Measurements from ENCODE around the gene PARL. TPM values are rescaled to one million over a fixed set of nuclear protein-coding genes. Genes with fewer than 3 reads are reported as not detected.

The PARL gene
- total RNA-seq, 1 donor from 2014 or later, result 36.6 TPM

DNA sequence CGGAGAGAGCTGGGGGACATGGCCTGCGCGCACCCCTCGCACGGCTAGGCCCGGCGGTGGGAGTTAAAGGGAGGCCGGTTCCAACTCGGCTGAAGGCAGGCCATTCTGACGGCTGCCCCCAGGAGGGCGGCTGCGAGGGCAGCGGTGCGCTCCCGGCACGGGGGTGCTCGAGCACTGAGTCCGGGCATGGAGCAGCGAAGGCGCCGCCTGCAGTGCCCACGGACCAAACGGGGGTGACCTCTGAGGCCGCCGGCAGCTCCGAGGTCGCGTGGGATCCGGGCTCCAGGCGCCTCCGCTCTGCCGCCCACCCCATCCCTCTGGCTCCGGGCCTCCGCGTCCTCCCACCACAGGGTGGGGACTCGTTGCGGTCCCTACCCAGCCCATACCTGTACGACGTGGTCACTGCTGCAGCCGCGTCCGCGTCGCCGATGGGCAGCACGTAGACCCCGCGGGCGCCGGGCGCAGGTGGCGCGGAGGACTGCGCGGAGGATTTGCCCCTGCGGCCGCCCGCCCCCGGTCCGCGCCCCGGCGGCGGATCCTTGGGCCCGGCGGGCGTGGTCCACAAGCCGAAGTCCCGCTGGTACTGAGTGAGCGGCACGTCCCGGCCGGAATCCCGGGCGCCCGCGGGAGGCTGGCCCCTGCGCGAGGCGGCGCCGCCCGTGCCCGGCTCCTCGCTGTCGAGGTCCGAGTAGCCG lies 59.8 kb downstream of the PARL start:
- no peaks in the 10 kb centered on the region for H3K27me3 ChIP-seq
- DNase-seq (ENCODE audit: extremely low spot score in 2 of 2), result no peak
- H3K27ac ChIP-seq, result no peak overlapping the region
- peaks cover 0 to 3% of the 10 kb centered on the region in 2 donors for H3K36me3 ChIP-seq
- TF ChIP-seq, protein P1, sequence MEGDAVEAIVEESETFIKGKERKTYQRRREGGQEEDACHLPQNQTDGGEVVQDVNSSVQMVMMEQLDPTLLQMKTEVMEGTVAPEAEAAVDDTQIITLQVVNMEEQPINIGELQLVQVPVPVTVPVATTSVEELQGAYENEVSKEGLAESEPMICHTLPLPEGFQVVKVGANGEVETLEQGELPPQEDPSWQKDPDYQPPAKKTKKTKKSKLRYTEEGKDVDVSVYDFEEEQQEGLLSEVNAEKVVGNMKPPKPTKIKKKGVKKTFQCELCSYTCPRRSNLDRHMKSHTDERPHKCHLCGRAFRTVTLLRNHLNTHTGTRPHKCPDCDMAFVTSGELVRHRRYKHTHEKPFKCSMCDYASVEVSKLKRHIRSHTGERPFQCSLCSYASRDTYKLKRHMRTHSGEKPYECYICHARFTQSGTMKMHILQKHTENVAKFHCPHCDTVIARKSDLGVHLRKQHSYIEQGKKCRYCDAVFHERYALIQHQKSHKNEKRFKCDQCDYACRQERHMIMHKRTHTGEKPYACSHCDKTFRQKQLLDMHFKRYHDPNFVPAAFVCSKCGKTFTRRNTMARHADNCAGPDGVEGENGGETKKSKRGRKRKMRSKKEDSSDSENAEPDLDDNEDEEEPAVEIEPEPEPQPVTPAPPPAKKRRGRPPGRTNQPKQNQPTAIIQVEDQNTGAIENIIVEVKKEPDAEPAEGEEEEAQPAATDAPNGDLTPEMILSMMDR (IDR thresholded peaks at IDR 0.05), result no peak
- TF ChIP-seq POLR2AphosphoS5 (IDR thresholded peaks at IDR 0.05; ENCODE audit: insufficient read depth in 1 of 2, low read depth in 1 of 2) (no peak), POLR2A (IDR thresholded peaks at IDR 0.05) (no peak)
- intact Hi-C loops (cut with DNase I), result no loop called here
- no peaks in the 10 kb centered on the region for H3K9me3 ChIP-seq
- peaks cover 22% of the 10 kb centered on the region for H3K4me1 ChIP-seq
- peak overlapping the region; percentile 53 to 57 for H3K4me3 ChIP-seq

GRCh38 chr3:183823963-183824362 lies 60.7 kb downstream of the PARL start:
- no peaks in the 10 kb centered on the region for H3K36me3 ChIP-seq
- peaks cover 22% of the 10 kb centered on the region for H3K4me1 ChIP-seq
- H3K9me3 ChIP-seq, result no peaks in the 10 kb centered on the region
- no peak for DNase-seq (ENCODE audit: extremely low spot score in 2 of 2)
- H3K27me3 ChIP-seq, result no peaks in the 10 kb centered on the region
- no peak overlapping the region for H3K4me3 ChIP-seq
- TF ChIP-seq, protein P1 (IDR thresholded peaks at IDR 0.05), result no peak
- no peak for TF ChIP-seq POLR2A (IDR thresholded peaks at IDR 0.05)
- TF ChIP-seq POLR2AphosphoS5 (IDR thresholded peaks at IDR 0.05; ENCODE audit: insufficient read depth in 1 of 2, low read depth in 1 of 2), result no peak
- no peak overlapping the region for H3K27ac ChIP-seq
- intact Hi-C loops (cut with DNase I), result no loop called here

DNA sequence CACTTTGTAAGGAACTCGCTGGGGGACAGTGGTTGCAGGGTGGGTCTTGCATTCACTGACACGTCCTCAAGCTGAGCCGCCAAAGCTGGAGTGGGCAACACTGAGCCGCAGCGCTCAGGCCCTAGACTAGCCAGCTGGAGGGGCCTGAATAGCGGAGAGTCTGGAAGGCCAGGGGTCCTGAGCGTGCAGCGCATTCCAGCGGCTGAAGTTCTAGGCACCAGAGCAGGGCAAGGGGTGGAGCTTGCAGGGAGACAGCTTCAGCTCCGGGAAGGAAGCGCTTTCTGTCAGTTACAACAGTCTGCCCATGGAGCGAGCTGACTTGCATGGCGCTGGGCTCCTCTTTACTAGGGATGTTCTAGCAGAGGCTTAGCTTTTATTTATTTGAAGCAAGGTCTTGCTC lies 62.0 kb downstream of the PARL start:
- Histone ChIP-seq H3K9me3 (no peaks in the 10 kb centered on the region), H3K36me3 (no peaks in the 10 kb centered on the region), H3K27me3 (no peaks in the 10 kb centered on the region), H3K27ac (no peak overlapping the region), H3K4me3 (no peak overlapping the region), H3K4me1 (peaks cover 22% of the 10 kb centered on the region)
- TF ChIP-seq POLR2A (IDR thresholded peaks at IDR 0.05) (no peak), POLR2AphosphoS5 (IDR thresholded peaks at IDR 0.05; ENCODE audit: insufficient read depth in 1 of 2, low read depth in 1 of 2) (no peak)
- TF ChIP-seq, protein P1 (IDR thresholded peaks at IDR 0.05), result no peak
- intact Hi-C loops (cut with DNase I), result no loop called here
- no peak for DNase-seq (ENCODE audit: extremely low spot score in 2 of 2)

- Histone ChIP-seq H3K27me3 (no peaks in the 10 kb centered on the region), H3K9me3 (no peaks in the 10 kb centered on the region), H3K4me3 (no peak overlapping the region), H3K36me3 (no peaks in the 10 kb centered on the region), H3K4me1 (peaks cover 10% of the 10 kb centered on the region), H3K27ac (no peak overlapping the region)
- no peak for DNase-seq (ENCODE audit: extremely low spot score in 2 of 2)
- TF ChIP-seq, protein P1 (IDR thresholded peaks at IDR 0.05), result no peak
- TF ChIP-seq POLR2A (IDR thresholded peaks at IDR 0.05), result no peak
- no peak for TF ChIP-seq POLR2AphosphoS5 (IDR thresholded peaks at IDR 0.05; ENCODE audit: insufficient read depth in 1 of 2, low read depth in 1 of 2)
- intact Hi-C loops (cut with DNase I), result no loop called here
Measured at GRCh38 chr3:183819831-183820230, 64.8 kb downstream of the PARL start.
